Lung (tissue), 12 donors: ENCODE data around the gene CHMP6. TPM values are rescaled to one million over a fixed set of nuclear protein-coding genes. Genes with fewer than 3 reads are reported as not detected.

Source experiments
- ATAC-seq: fragments of 200-7000 bp; cut with Tn5 transposase; one replicate; pipeline ENCODE4 v1.9.1; 2020; ENCODE audit warnings: moderate number of reproducible peaks; ENCODE audit not compliant: insufficient read depth, low FRiP score
- DNase-seq, 3 donors: peaks; one replicate each; pipeline ENCODE4 v3.0.0-alpha.2; 2013 to 2017
- H3K27ac ChIP-seq, 2 donors: one replicate each; pipeline ENCODE4 v1.5.1; 2013; ENCODE audit warnings: mild to moderate bottlenecking in 2 of 2, moderate library complexity in 2 of 2, control low read depth in 1 of 2, inconsistent platforms in 1 of 2, low read depth in 1 of 2, low read length in 1 of 2
- H3K27me3 ChIP-seq, 3 donors: one replicate each; pipeline ENCODE4 v1.5.1; 2013; ENCODE audit warnings: low read length in 2 of 3; ENCODE audit not compliant: control insufficient read depth in 3 of 3, insufficient read depth in 3 of 3
- H3K36me3 ChIP-seq, 4 donors: one replicate each; pipeline ENCODE4 v1.5.1; 2013; ENCODE audit warnings: low read length in 4 of 4, mild to moderate bottlenecking in 1 of 4, moderate library complexity in 1 of 4; ENCODE audit not compliant: control insufficient read depth in 4 of 4, insufficient read depth in 4 of 4
- H3K4me1 ChIP-seq, 5 donors: one replicate each; pipeline ENCODE4 v1.5.1; 2013; ENCODE audit warnings: low read length in 5 of 5, mild to moderate bottlenecking in 2 of 5, moderate library complexity in 1 of 5; ENCODE audit not compliant: control insufficient read depth in 5 of 5, insufficient read depth in 5 of 5
- H3K4me3 ChIP-seq: one replicate; pipeline ENCODE4 v1.5.1; 2013; ENCODE audit warnings: mild to moderate bottlenecking, control low read depth, moderate library complexity
- H3K9ac ChIP-seq, 2 donors: one replicate each; pipeline ENCODE4 v1.5.1; 2013; ENCODE audit warnings: low read length in 2 of 2, control low read depth in 1 of 2; ENCODE audit not compliant: insufficient read depth in 1 of 2
- H3K9me3 ChIP-seq, 4 donors: one replicate each; pipeline ENCODE4 v1.5.1; 2013; ENCODE audit warnings: low read length in 3 of 4, mild to moderate bottlenecking in 1 of 4, moderate library complexity in 1 of 4; ENCODE audit not compliant: control insufficient read depth in 4 of 4, insufficient read depth in 3 of 4
- CTCF ChIP-seq: IDR thresholded peaks from 2 replicates; pipeline ENCODE4 v1.5.1; 2012; ENCODE audit warnings: mild to moderate bottlenecking; ENCODE audit errors: control extremely low read depth, extremely low read depth
- WGBS, 2 donors: extraction: QIAGEN DNeasy Blood & Tissue Kit; methylation state at CpG; one replicate each; pipeline ENCODE4 v1.1.7; 2013; 5-methylcytosine and 5-hydroxymethylcytosine counted together
- polyA plus RNA-seq, 2 donors: library from polyadenylated mRNA; stranded (reverse); fragments of 200-250 nt; gene quantifications; one replicate each; pipeline ENCODE4 v1.2.1, GENCODE V29; 2013
- total RNA-seq, 2 donors: library from RNA; depleted of rRNA in 1 of 2; stranded (reverse); fragments of >200 nt in 1 of 2; gene quantifications; one replicate each; pipeline ENCODE4 v1.2.1, GENCODE V29; 2014 to 2021
- donor health status: control.
- donor health status: control.
- donor health status: Bipolar disorder and iron deficiency.
- donor health status: healthy.
- donor health status: DM: yes; HTN: yes; CAD: no.

Gene CHMP6
- total and polyA plus RNA-seq, 4 donors = 18.2 to 36.3 (median 32.2) TPM

- no peak for TF ChIP-seq CTCF
- Histone ChIP-seq H3K4me1 (peaks cover 0 to 25% (median 12%) of the 10 kb centered on the region in 5 donors), H3K36me3 (no peaks in the 10 kb centered on the region), H3K9ac (no peak overlapping the region), H3K9me3 (no peaks in the 10 kb centered on the region), H3K4me3 (no peak overlapping the region), H3K27me3 (no peaks in the 10 kb centered on the region), H3K27ac (peak overlapping the region in 1 of 2 donors; percentile 65)
- 84 to 91% methylated on average over 11 of the region's 11 CpGs for WGBS, 2 donors
- DNase-seq (no peak), ATAC-seq (no peak)
Observed at GRCh38 chr17:81020443-81020766, 28.8 kb downstream of the CHMP6 start.

GRCh38 chr17:81020767-81021497, 29.3 kb downstream of the CHMP6 start:
- Histone ChIP-seq H3K27ac (peak overlapping the region in 1 of 2 donors; percentile 65), H3K27me3 (no peaks in the 10 kb centered on the region), H3K9ac (no peak overlapping the region), H3K9me3 (no peaks in the 10 kb centered on the region), H3K4me1 (peaks cover 0 to 25% (median 12%) of the 10 kb centered on the region in 5 donors), H3K4me3 (no peak overlapping the region), H3K36me3 (no peaks in the 10 kb centered on the region)
- DNase-seq = peak in 1 of 3 donors; percentile 12
- 39 to 69% methylated on average over 24 of the region's 24 CpGs for WGBS, 2 donors
- peak; percentile 54 for ATAC-seq
- TF ChIP-seq CTCF = no peak

GRCh38 chr17:81021531-81022343, 30.1 kb downstream of the CHMP6 start:
- no peaks in the 10 kb centered on the region for H3K27me3 ChIP-seq
- DNase-seq = no peak
- no peaks in the 10 kb centered on the region for H3K9me3 ChIP-seq
- peaks cover 0 to 28% (median 12%) of the 10 kb centered on the region in 5 donors for H3K4me1 ChIP-seq
- no peak for TF ChIP-seq CTCF
- no peak for ATAC-seq
- H3K27ac ChIP-seq = peak overlapping the region in 1 of 2 donors; percentile 65
- 79 to 84% methylated on average over 19 of the region's 19 CpGs for WGBS, 2 donors
- no peak overlapping the region for H3K9ac ChIP-seq
- H3K36me3 ChIP-seq = no peaks in the 10 kb centered on the region
- no peak overlapping the region for H3K4me3 ChIP-seq
